HepG2 (cell line): ENCODE measurements around the gene TBCE. TPM values are rescaled to one million over a fixed set of nuclear protein-coding genes. Genes with fewer than 3 reads are reported as not detected.
A peak's percentile ranks its signal among the peaks of the same experiment; 100 is the strongest.

Experiments
- BCLAF1 ChIP-seq: fragments of 450-650 bp; IDR thresholded peaks from 2 replicates; pipeline ENCODE4 v1.6.1; 2017; ENCODE audit warnings: mild to moderate bottlenecking
- HES4 ChIP-seq: sonication (generic); formaldehyde crosslinking; IDR thresholded peaks from 2 replicates; pipeline ENCODE4 v1.9.0; 2021; ENCODE audit warnings: mild to moderate bottlenecking, missing genetic modification reagents, borderline replicate concordance
- MNT ChIP-seq: fragments of 450-650 bp; IDR thresholded peaks from 2 replicates; pipeline ENCODE4 v1.6.1; 2016
- NFAT5 ChIP-seq: sonication (generic); formaldehyde crosslinking; IDR thresholded peaks from 2 replicates; pipeline ENCODE4 v1.4.0; 2020; ENCODE audit warnings: missing genetic modification reagents
- NFKB2 ChIP-seq: sonication (generic); formaldehyde crosslinking; IDR thresholded peaks from 2 replicates; pipeline ENCODE4 v1.4.0; 2020; ENCODE audit warnings: missing genetic modification reagents, borderline replicate concordance
- NR2F6 ChIP-seq, 2 experiments: IDR thresholded peaks; 2 replicates each; pipeline ENCODE4 v1.6.1; 2016; ENCODE audit warnings: antibody characterized with exemption in 1 of 2, mild to moderate bottlenecking in 1 of 2
- RAD51 ChIP-seq: fragments of 450-650 bp; IDR thresholded peaks from 2 replicates; pipeline ENCODE4 v1.6.1; 2016; ENCODE audit warnings: borderline replicate concordance
- REXO4 ChIP-seq: sonication (generic); formaldehyde crosslinking; IDR thresholded peaks from 2 replicates; pipeline ENCODE4 v1.8.0; 2022; ENCODE audit warnings: missing genetic modification reagents, mild to moderate bottlenecking, borderline replicate concordance
- RXRA ChIP-seq: sonication (generic); formaldehyde crosslinking; IDR thresholded peaks from 2 replicates; pipeline ENCODE4 v1.5.1; 2020; ENCODE audit warnings: missing genetic modification reagents
- SAP130 ChIP-seq: IDR thresholded peaks from 2 replicates; pipeline ENCODE4 v1.6.1; 2016; ENCODE audit warnings: low read depth
- TCF12 ChIP-seq, 2 experiments: fragments of 450-650 bp in 1 of 2; sonication (generic) in 1 of 2; formaldehyde crosslinking in 1 of 2; IDR thresholded peaks; 2 replicates each; pipeline versions ENCODE4 v1.6.1 to v1.8.0; 2017 to 2022; ENCODE audit warnings: antibody characterized with exemption in 1 of 2, mild to moderate bottlenecking in 1 of 2, missing genetic modification reagents in 1 of 2, moderate library complexity in 1 of 2
- TEF ChIP-seq: sonication (generic); formaldehyde crosslinking; IDR thresholded peaks from 2 replicates; pipeline ENCODE4 v1.5.0; 2020; ENCODE audit warnings: missing genetic modification reagents
- ZBTB3 ChIP-seq: sonication (generic); formaldehyde crosslinking; IDR thresholded peaks from 2 replicates; pipeline ENCODE4 v1.4.0; 2020; ENCODE audit warnings: low read depth, mild to moderate bottlenecking, moderate library complexity, missing genetic modification reagents, borderline replicate concordance
- ZFP1 ChIP-seq: IDR thresholded peaks from 2 replicates; pipeline ENCODE4 v1.6.1; 2016
- ZFP41 ChIP-seq: sonication (generic); formaldehyde crosslinking; IDR thresholded peaks from 2 replicates; pipeline ENCODE4 v1.4.0; 2020; ENCODE audit warnings: mild to moderate bottlenecking, missing genetic modification reagents, borderline replicate concordance
- ZMAT3 ChIP-seq: sonication (generic); formaldehyde crosslinking; conservative IDR thresholded peaks from 2 replicates; pipeline ENCODE4 v1.7.0; 2021; ENCODE audit warnings: missing genetic modification reagents
- ZNF124 ChIP-seq: sonication (generic); formaldehyde crosslinking; IDR thresholded peaks from 2 replicates; pipeline ENCODE4 v1.4.0; 2020; ENCODE audit warnings: missing genetic modification reagents
- ZNF331 ChIP-seq: sonication (generic); formaldehyde crosslinking; IDR thresholded peaks from 2 replicates; pipeline ENCODE4 v1.4.0; 2020; ENCODE audit warnings: missing genetic modification reagents
- polyA plus RNA-seq, 8 experiments: library from polyadenylated mRNA; depleted of rRNA in 3 of 8; stranded (reverse) in 7 of 8; unstranded in 1 of 8; fragments of >200 nt; fragmentation: Illumina TruSeq in 4 of 8; extraction: Trizol in 4 of 8; gene quantifications; 2 replicates each; pipeline versions ENCODE4 v1.2.1 to v1.2.3, GENCODE V29; 2011 to 2016; ENCODE audit warnings: low read depth in 4 of 8, missing spikeins in 1 of 8, mixed read lengths in 1 of 8; ENCODE audit not compliant: insufficient read depth in 1 of 8
- total RNA-seq, 5 experiments: library from RNA; depleted of rRNA; stranded (reverse); fragments of >200 nt; fragmentation: Illumina TruSeq; extraction: Trizol; gene quantifications; 2 replicates each; pipeline ENCODE4 v1.2.3, GENCODE V29; 2016; ENCODE audit warnings: low read depth in 1 of 5

TBCE gene
- total and polyA plus RNA-seq, 2 of the 13 experiments (the other 11 are each of a cell fraction or from before 2014, with no cell fraction given): 25.6 to 31.1 TPM

GRCh38 chr1:235409042-235409820 is 42.0 kb downstream of the TBCE start (continued):
- TF ChIP-seq MNT (peak; percentile 12; the same call in 1 of the 2 replicates), NFAT5 (CRISPR knock-in tag) (no peak), RXRA (CRISPR knock-in tag) (0 out of 2 replicates have a peak, but pooled peaks have one; percentile 20), RAD51 (no peak), ZMAT3 (CRISPR knock-in tag) (0 out of 2 replicates have a peak, but pooled peaks have one; percentile 11), NR2F6 (IDR thresholded peaks at IDR 0.05) (peak; percentile 78), NR2F6 (CRISPR knock-in tag; IDR thresholded peaks at IDR 0.05) (peak; percentile 80), REXO4 (no peak), TEF (CRISPR knock-in tag) (peak; percentile 26; the same call in 1 of the 2 replicates), SAP130 (CRISPR knock-in tag) (peak; percentile 71), ZNF331 (peak; percentile 60), ZNF124 (0 out of 2 replicates have a peak, but pooled peaks have one; percentile 40), TCF12 (IDR thresholded peaks at IDR 0.05) (no peak), TCF12 (CRISPR knock-in tag; IDR thresholded peaks at IDR 0.05) (peak; percentile 44; the same call in 1 of the 2 replicates), ZFP1 (CRISPR knock-in tag) (peak; percentile 71; the same call in 1 of the 2 replicates), ZFP41 (CRISPR knock-in tag) (no peak), HES4 (no peak), BCLAF1 (no peak), ZBTB3 (CRISPR knock-in tag) (peak; percentile 79), NFKB2 (no peak)
